ENCODE data around the gene PXMP4.

Gene PXMP4

DNA sequence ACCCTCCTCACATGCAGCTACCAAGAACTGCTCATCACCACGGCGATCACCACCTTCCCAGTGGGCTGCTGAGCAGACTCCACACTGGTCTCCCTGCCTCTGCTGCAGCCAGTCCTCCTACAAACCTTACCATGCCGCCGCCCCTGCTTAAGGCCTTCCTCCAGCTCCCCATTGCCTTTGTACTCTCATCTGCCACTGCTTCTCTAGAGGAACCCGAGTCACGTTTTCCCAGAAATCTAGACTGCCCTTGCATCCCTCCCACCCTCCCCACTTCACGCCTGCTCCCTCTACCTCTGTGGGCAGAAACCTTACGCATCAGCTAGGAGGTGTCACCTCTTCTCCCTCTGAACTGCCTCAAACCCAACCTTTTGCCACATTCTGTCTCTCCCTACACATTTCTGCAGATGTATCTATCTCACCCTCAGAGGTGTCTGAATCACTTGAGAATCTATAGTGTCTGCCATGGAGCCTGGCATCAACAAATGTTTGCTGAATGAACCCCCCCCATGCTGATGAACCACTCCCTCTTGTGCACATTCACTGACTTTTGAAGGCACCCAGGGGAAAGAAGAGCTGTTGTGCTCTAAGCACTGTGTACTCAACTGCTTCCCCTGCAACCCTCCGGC lies 38.3 kb downstream of the PXMP4 start:
- no peak for DNase-seq (ENCODE audit: low spot score)

- no peak for DNase-seq (ENCODE audit: low spot score)
These were observed 38.8 kb downstream of the PXMP4 start for GRCh38 chr20:33681288-33681687.

- no peak for DNase-seq (ENCODE audit: low spot score)
These were observed 39.4 kb downstream of the PXMP4 start for GRCh38 chr20:33680686-33681085.

- no peak for DNase-seq (ENCODE audit: low spot score)
These were observed 40.2 kb downstream of the PXMP4 start for GRCh38 chr20:33679758-33680485.

DNA sequence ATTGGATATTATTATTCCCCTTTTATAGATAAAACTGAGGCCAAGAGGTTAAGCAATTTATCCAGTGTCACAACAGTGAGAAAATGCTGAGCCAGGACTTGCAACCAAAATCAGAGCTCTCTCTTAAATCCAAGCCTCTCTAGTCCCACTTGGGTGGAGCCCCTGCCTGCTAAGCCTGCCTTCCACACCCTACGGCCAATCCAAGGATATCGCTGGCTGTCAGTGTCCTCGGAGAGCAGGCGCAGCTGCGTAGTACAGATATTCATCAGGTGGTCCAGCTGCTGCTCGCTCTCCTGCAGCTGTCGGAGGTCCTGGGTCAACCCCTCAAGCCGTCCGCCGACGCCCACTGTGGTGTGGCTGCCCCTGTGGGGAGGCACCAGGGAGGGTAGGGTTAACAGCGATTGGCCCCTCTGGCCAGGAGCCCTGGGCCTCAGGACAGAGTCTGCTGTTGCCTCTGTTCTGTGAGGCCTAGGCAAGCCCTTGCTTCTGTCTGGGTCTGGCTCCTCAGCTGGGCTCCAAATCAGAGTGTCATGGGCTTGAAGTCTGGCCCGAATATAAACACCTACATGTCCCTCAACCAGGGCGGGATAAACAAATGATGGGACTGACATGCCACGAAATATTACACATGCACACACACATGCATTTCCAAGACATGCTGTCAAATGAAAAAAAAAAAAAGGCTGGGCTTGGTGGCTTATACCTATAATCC lies 42.0 kb downstream of the PXMP4 start:
- DNase-seq (ENCODE audit: low spot score) = no peak

DNA sequence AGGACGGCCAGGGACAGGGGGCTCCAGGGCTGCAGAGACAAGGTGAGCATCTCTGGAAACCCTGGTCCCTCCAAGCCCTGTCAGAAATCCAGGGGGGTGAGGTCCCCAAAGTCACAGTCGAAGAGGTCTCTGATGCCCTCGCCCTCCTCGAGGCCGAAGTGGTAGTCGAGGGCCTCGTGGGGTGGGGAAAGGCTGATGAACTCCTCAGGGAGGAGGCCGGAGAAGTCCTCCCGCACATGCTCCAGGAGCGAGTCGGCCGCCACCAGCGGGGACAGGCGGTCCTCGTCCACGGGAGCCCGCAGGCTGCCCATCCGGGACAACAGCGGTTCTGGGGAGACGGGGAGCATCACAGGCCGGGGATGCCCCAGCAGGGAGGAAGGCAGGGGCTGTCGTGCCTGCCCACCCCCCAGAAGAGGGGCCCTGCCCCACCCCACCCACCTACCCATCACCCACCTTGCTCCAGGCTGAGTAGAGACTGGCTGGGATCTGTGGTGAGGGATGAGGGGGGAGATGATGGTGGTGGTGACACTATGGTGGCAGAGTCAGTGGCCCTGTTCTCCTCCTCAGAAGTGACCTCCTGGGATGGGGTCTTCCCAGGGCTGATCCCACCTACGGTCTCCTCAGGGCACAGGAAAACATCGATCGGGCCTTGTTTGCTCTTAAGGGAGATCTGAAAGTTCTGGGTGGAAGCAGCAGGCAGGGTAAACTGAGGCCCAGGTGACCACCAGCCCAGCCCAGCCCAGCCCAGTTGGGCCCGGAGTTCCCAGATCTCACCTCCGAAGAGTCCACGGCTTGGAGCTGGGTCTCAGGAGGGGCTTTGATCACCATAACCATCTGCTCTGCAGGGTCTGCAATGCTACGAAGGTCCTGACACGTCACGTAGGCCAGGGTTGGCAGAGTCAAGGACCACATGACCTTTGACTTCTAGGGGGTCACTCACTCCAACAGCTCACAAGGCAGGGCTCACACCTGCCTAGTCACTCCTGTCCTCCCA lies 43.2 kb downstream of the PXMP4 start:
- no peak for DNase-seq (ENCODE audit: low spot score)

DNA sequence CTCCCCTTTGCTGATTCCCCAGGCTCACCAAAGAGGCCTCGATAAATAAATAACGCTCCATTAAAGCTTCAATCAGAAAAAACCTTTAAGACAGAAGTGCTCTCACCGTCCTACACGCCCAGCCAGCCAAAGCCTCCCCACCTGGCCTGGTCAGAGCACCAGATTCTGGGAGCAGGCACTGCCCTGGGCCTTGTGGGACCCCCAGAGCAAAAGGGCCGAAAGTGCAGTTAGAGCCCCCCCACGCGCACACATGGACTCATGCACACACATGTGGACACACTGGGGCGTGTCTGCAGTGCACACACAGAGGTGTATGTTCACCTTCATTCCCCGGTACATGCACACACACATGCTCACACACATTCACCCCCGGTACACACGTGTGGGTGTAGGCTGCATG lies 44.0 kb downstream of the PXMP4 start:
- no peak for DNase-seq (ENCODE audit: low spot score)

- no peak for DNase-seq (ENCODE audit: low spot score)
These were observed 44.8 kb downstream of the PXMP4 start for GRCh38 chr20:33675136-33675959.

GRCh38 chr20:33674294-33675135 lies 45.6 kb downstream of the PXMP4 start, which contains the start of gene NECAB3:
Gene NECAB3 (minus strand): TSS chr20:33674428. CDS start chr20:33674352, 76 bp downstream.
- peak; percentile 67 for DNase-seq (ENCODE audit: low spot score)

DNA sequence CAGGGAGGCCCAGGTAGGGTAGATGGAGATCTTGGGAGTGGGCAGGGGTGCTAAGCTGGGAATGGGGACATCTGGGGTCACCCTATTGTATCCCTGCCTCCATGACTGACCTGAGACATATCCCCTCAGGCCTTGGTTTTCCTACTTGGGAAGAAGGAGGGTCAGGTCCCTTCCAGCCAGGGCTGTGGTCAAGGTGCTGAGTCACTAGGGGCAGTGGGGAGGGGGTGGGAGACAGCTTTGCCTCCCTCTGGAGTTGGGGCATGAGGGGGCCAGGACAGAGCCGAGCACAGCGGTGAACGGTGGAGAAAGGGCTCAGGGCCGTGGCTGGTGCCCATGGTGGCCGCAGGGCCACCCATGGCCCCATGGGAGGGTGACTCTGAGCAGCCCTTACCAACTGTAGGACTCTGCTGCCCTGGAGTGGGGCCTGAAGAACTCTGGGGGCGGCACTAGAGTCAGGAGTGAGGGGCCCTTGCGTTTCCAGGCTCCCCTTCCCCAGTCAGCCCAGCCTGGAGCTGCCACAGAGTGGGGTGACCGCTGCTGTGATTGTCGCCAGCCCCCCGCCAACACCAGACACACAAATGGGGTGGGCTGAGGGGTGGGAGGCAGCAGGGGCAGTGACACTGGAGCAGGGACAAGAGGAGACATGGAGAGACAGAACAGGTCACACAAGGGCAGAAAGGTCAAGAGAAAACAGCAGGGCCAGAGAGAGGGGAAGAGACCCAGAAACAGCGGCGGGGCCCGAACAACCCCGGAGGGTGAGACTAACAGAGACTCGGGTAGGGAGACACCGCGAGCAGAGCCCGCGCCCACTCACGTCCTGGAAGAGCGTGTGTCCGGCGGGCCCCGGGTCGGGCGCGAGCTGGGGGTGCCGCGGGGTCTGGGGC lies 46.5 kb downstream of the PXMP4 start:
- DNase-seq (ENCODE audit: low spot score) = no peak

DNA sequence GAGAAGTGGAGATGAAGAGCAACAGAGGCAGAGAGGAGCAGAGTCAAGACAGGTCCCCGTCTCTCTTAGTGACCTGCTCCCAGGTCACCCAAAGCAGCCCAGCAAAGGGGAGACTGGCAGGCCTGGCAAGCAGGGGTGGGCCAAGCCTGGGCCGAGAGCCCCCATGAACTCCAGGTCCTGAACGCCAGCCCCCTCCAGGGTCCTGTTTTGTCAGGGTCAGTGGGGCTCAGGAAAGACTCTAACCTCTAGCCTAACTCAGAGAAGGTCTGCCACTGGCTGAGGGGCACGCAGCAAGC lies 47.0 kb downstream of the PXMP4 start:
- no peak for DNase-seq (ENCODE audit: low spot score)

DNA sequence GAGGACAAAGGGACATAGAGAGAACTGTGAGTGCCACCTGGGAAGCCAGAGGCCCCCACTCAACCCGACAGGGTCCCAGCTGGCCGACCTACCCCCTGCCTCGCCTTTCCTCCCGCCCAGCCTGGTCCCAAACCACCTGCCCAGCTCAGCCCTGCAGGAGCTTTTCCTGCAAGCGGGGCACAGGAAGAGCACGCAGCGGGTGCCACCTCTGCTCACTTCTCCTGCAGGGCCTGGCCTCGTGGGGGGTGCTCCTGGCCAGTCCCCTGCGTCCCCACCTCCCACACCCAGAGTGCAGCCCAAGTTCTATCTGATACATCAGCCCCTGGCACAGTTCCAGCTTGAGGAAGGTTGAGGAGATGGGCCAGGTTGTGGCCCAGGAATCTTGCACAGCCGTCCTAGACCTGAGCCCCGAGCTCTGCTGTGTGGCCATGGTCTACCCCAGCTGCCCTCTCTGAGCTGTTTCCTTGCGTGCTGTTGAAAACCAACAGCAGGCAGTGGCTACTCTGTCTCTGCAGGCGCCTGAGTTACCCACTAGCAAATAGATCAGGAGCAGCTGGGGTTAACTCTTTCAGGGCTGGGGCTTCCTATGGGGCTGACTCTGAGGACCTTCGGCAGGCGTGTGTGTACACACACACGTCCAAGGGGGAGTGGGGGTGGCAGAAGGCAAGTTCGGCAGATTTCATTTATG lies 47.5 kb downstream of the PXMP4 start:
- DNase-seq (ENCODE audit: low spot score) = no peak

- no peak for DNase-seq (ENCODE audit: low spot score)
These were observed 48.4 kb downstream of the PXMP4 start for GRCh38 chr20:33671573-33672288.

GRCh38 chr20:33670715-33671499 lies 49.2 kb downstream of the PXMP4 start:
- no peak for DNase-seq (ENCODE audit: low spot score)

GRCh38 chr20:33669873-33670640 lies 50.1 kb downstream of the PXMP4 start:
- DNase-seq (ENCODE audit: low spot score) = no peak

GRCh38 chr20:33669224-33669623 lies 50.9 kb downstream of the PXMP4 start:
- no peak for DNase-seq (ENCODE audit: low spot score)
